SK-N-MC (cell line): ENCODE measurements around the gene SPATC1L.

ENCODE experiments used
- EZH2 ChIP-seq: fragments of 200-600 bp; sonication (generic); IDR thresholded peaks from one replicate; pipeline ENCODE4 v1.6.1; 2017; ENCODE audit warnings: antibody characterized with exemption
- POLR2AphosphoS5 ChIP-seq: IDR thresholded peaks from 2 replicates; pipeline ENCODE4 v1.6.1; 2012; ENCODE audit warnings: mild to moderate bottlenecking, low read depth, low read length, borderline replicate concordance

DNA sequence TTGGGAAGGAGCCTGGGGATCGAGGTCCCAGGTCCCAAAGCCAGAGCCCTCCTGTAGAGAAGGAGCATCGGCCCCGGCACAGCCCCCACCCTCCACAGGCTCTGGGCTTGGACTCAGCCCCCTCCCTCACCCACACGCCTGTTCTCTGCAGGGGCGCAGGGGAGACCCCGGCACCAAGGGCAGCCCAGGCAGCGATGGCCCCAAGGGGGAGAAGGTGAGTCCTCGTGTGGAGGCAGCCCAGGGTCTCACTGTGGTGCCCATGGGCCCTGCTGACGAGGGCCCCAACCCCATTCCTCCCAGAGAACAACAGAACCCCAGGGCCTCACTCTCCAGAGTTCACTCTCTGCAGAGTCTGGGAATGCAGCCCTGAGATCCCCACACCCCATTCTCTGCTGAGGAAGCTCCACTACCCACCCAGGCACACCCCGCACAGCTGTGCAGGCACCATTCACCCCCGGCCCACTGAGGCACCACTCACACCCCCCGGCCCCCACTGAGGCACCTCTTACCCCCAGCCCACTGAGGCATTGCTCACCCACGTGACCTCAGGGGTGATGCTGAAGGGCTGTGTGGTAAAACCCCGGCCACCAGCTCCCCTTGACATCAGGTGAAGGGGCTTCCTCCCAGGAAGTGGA is 64.5 kb downstream of the SPATC1L start:
- TF ChIP-seq EZH2: no peak
- no peak for TF ChIP-seq POLR2AphosphoS5
